ENCODE measurements around the gene RHEB. TPM values are rescaled to one million over a fixed set of nuclear protein-coding genes. Genes with fewer than 3 reads are reported as not detected.

The RHEB gene
- total RNA-seq, 1 donor: 77.8 TPM

DNA sequence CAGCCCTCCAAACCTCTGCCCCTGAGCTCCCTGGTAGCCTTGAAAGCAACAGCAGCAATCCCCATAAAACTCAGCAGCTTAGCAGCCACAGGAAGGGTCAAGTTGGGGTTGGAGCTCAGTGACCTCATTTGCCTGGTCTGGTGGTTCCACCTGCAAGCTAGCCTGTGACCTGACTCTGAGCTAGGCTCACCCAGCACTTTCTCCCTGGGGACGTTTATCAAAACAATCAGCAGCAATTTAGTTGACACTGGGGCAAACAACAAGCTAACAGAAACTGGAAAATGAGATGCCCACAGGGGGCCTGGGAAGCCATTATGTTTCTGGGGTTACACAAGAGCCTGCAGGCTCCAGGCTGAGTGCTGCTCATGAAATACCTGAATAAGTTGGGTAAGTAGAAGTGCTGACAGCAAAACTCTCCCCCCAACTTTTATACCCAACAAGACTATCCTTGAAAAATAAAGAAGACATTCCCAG is 57.4 kb downstream of the RHEB start:
- Histone ChIP-seq H3K4me2 (ENCODE audit: insufficient read depth, low read length) (no peak overlapping the region), H3K4me3 (ENCODE audit: insufficient read depth, low read length) (no peak overlapping the region), H2AFZ (ENCODE audit: low read length) (no peak overlapping the region), H3K36me3 (ENCODE audit: insufficient read depth, low read length) (peaks cover 17% of the 10 kb centered on the region), H3K27ac (ENCODE audit: low read depth, low read length) (no peak overlapping the region), H3K4me1 (ENCODE audit: insufficient read depth, low read length) (peaks cover 23% of the 10 kb centered on the region), H4K20me1 (ENCODE audit: insufficient read depth, low read length) (no peaks in the 10 kb centered on the region), H3K79me2 (ENCODE audit: insufficient read depth, low read length) (no peaks in the 10 kb centered on the region), H3K9me3 (ENCODE audit: low read depth, low read length) (peaks cover 3% of the 10 kb centered on the region), H3K27me3 (ENCODE audit: insufficient read depth, low read length) (no peaks in the 10 kb centered on the region)
- TF ChIP-seq, protein P1, sequence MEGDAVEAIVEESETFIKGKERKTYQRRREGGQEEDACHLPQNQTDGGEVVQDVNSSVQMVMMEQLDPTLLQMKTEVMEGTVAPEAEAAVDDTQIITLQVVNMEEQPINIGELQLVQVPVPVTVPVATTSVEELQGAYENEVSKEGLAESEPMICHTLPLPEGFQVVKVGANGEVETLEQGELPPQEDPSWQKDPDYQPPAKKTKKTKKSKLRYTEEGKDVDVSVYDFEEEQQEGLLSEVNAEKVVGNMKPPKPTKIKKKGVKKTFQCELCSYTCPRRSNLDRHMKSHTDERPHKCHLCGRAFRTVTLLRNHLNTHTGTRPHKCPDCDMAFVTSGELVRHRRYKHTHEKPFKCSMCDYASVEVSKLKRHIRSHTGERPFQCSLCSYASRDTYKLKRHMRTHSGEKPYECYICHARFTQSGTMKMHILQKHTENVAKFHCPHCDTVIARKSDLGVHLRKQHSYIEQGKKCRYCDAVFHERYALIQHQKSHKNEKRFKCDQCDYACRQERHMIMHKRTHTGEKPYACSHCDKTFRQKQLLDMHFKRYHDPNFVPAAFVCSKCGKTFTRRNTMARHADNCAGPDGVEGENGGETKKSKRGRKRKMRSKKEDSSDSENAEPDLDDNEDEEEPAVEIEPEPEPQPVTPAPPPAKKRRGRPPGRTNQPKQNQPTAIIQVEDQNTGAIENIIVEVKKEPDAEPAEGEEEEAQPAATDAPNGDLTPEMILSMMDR (IDR thresholded peaks at IDR 0.05; ENCODE audit: extremely low read depth, low read depth, low read length): no peak
- DNase-seq (ENCODE audit: insufficient read length, low spot score, missing footprints): no peak

DNA sequence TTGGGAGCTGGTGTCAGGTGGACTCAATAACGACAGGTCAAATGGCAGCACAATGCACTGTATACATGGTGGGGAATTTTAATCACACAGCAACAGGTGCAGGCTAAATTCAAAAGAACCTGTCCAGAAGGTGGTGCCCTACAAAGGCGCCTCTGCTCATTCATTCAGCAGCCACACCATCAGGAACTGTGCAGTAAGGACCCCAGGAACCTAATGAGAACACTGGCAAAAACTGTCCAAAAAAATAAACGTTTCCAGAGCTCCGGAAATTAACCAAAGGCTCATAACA is 57.8 kb downstream of the RHEB start:
- H3K4me1 ChIP-seq (ENCODE audit: insufficient read depth, low read length): peaks cover 23% of the 10 kb centered on the region

GRCh38 chr7:151461096-151461941 is 58.4 kb downstream of the RHEB start:
- Histone ChIP-seq H3K4me3 (ENCODE audit: insufficient read depth, low read length) (no peak overlapping the region), H3K4me2 (ENCODE audit: insufficient read depth, low read length) (peak overlapping the region; percentile 79)
- TF ChIP-seq, protein P1 (IDR thresholded peaks at IDR 0.05; ENCODE audit: extremely low read depth, low read depth, low read length): no peak

More for the DNA sequence above, 57.8 kb downstream of the RHEB start:
- H3K27me3 ChIP-seq (ENCODE audit: insufficient read depth, low read length): no peaks in the 10 kb centered on the region
- no peak for DNase-seq (ENCODE audit: insufficient read length, low spot score, missing footprints)
- no peaks in the 10 kb centered on the region for H3K79me2 ChIP-seq (ENCODE audit: insufficient read depth, low read length)
- TF ChIP-seq, protein P1 (IDR thresholded peaks at IDR 0.05; ENCODE audit: extremely low read depth, low read depth, low read length): peak; percentile 5
- H3K36me3 ChIP-seq (ENCODE audit: insufficient read depth, low read length): peaks cover 17% of the 10 kb centered on the region
- H3K4me2 ChIP-seq (ENCODE audit: insufficient read depth, low read length): no peak overlapping the region
- no peaks in the 10 kb centered on the region for H4K20me1 ChIP-seq (ENCODE audit: insufficient read depth, low read length)
- no peak overlapping the region for H3K4me3 ChIP-seq (ENCODE audit: insufficient read depth, low read length)
- peaks cover 3% of the 10 kb centered on the region for H3K9me3 ChIP-seq (ENCODE audit: low read depth, low read length)
- no peak overlapping the region for H3K27ac ChIP-seq (ENCODE audit: low read depth, low read length)
- H2AFZ ChIP-seq (ENCODE audit: low read length): no peak overlapping the region

DNA sequence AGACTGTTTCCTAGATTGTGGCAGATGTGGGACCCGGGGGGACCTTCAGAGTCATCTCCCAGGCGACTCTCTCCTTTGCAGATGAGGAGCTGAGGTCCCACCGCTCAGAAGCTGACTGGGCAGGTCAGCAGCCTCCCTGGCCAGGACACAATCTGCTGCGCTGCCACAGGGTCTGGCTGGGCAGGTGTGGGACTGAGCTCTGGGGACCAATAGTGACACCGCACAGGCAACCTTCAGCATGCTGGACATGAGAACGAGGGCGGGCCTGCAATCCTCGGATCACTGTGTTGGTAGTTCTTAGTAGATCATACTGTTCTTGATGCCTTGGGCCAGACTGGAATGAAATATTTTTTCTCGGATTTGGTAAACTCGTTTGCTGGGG is 59.2 kb downstream of the RHEB start:
- peak overlapping the region; percentile 56 for H3K4me3 ChIP-seq (ENCODE audit: insufficient read depth, low read length)
- peaks cover 6% of the 10 kb centered on the region for H3K36me3 ChIP-seq (ENCODE audit: insufficient read depth, low read length)
- H3K4me2 ChIP-seq (ENCODE audit: insufficient read depth, low read length): peak overlapping the region; percentile 79
- TF ChIP-seq, protein P1 (IDR thresholded peaks at IDR 0.05; ENCODE audit: extremely low read depth, low read depth, low read length): no peak
- peaks cover 23% of the 10 kb centered on the region for H3K4me1 ChIP-seq (ENCODE audit: insufficient read depth, low read length)
- DNase-seq (ENCODE audit: insufficient read length, low spot score, missing footprints): no peak
- peaks cover 3% of the 10 kb centered on the region for H3K9me3 ChIP-seq (ENCODE audit: low read depth, low read length)
- H3K79me2 ChIP-seq (ENCODE audit: insufficient read depth, low read length): no peaks in the 10 kb centered on the region
- H4K20me1 ChIP-seq (ENCODE audit: insufficient read depth, low read length): no peaks in the 10 kb centered on the region
- H2AFZ ChIP-seq (ENCODE audit: low read length): peak overlapping the region; percentile 34
- no peaks in the 10 kb centered on the region for H3K27me3 ChIP-seq (ENCODE audit: insufficient read depth, low read length)
- H3K27ac ChIP-seq (ENCODE audit: low read depth, low read length): peak overlapping the region; percentile 52

More at GRCh38 chr7:151461096-151461941, 58.4 kb downstream of the RHEB start:
- Histone ChIP-seq H3K27me3 (ENCODE audit: insufficient read depth, low read length) (no peaks in the 10 kb centered on the region), H3K9me3 (ENCODE audit: low read depth, low read length) (peaks cover 3% of the 10 kb centered on the region), H2AFZ (ENCODE audit: low read length) (no peak overlapping the region), H3K27ac (ENCODE audit: low read depth, low read length) (no peak overlapping the region), H3K4me1 (ENCODE audit: insufficient read depth, low read length) (peaks cover 23% of the 10 kb centered on the region), H3K79me2 (ENCODE audit: insufficient read depth, low read length) (no peaks in the 10 kb centered on the region), H4K20me1 (ENCODE audit: insufficient read depth, low read length) (no peaks in the 10 kb centered on the region), H3K36me3 (ENCODE audit: insufficient read depth, low read length) (peaks cover 14% of the 10 kb centered on the region)
- no peak for DNase-seq (ENCODE audit: insufficient read length, low spot score, missing footprints)

Measured in osteoblast (primary cell).